Testis (tissue), 2 donors: ENCODE results near the gene CASP6.

ENCODE experiments used
- CTCF ChIP-seq, 3 experiments: fragments of 450-650 bp in 2 of 3; fragments of 200-600 bp in 1 of 3; sonication (generic) in 1 of 3; IDR thresholded peaks; one replicate each; pipeline ENCODE4 v1.5.1; 2016 to 2019; ENCODE audit warnings: antibody characterized with exemption in 3 of 3, mild to moderate bottlenecking in 2 of 3, moderate library complexity in 1 of 3
- POLR2A ChIP-seq: fragments of 450-650 bp; IDR thresholded peaks from one replicate; pipeline ENCODE4 v1.6.1; 2017; ENCODE audit warnings: antibody characterized with exemption, mild to moderate bottlenecking, moderate library complexity

- no peak for TF ChIP-seq POLR2A
- no peak for TF ChIP-seq CTCF (IDR thresholded peaks at IDR 0.05)
Measured at GRCh38 chr4:109671350-109671749, 31.9 kb downstream of the CASP6 start.
